HEK293 (cell line): ENCODE data around the gene TSC22D2.

Source experiments
- CTCF ChIA-PET: fragments of 350-600 bp; formaldehyde crosslinking; extraction: SDS; loops from one replicate; lab custom pipeline; 2021; ENCODE audit warnings: antibody characterized with exemption; lab: Yijun Ruan, JAX
- POLR2A ChIA-PET: fragments of 300-600 bp; formaldehyde crosslinking; extraction: SDS; loops from one replicate; lab custom pipeline; 2020; ENCODE audit warnings: antibody characterized with exemption, inconsistent platforms; lab: Yijun Ruan, JAX
- H3K27ac ChIP-seq: fragments of 200-500 bp; sonication (Bioruptor generic); 2 replicates; pipeline ENCODE4 v1.5.1; 2014; ENCODE audit warnings: low read depth, low read length, control low read depth, inconsistent platforms; ENCODE audit errors: extremely low read depth
- H3K36me3 ChIP-seq, 2 experiments: fragments of 200-500 bp in 1 of 2; sonication (Bioruptor generic) in 1 of 2; 1 replicate in 1 of 2; 2 replicates in 1 of 2; pipeline ENCODE4 v1.5.1; 2014 to 2017; ENCODE audit warnings: inconsistent platforms in 2 of 2, low read length in 2 of 2; ENCODE audit not compliant: control insufficient read depth in 2 of 2, insufficient read depth in 1 of 2
- H3K4me1 ChIP-seq: fragments of 200-500 bp; sonication (Bioruptor generic); 2 replicates; pipeline ENCODE4 v1.5.1; 2014; ENCODE audit warnings: mild to moderate bottlenecking, low read length, inconsistent platforms; ENCODE audit not compliant: control insufficient read depth, insufficient read depth
- H3K4me3 ChIP-seq: 2 replicates; pipeline ENCODE4 v1.5.1; 2011; ENCODE audit warnings: low read depth, mild to moderate bottlenecking, control low read depth, low read length, moderate library complexity
- H3K9me3 ChIP-seq: fragments of 200-500 bp; sonication (Bioruptor generic); 2 replicates; pipeline ENCODE4 v1.5.1; 2014; ENCODE audit warnings: low read depth, low read length, inconsistent platforms; ENCODE audit not compliant: control insufficient read depth, insufficient read depth
- CTCF ChIP-seq: fragments of 450-650 bp; formaldehyde crosslinking; IDR thresholded peaks from 2 replicates; pipeline ENCODE4 v1.5.1; 2016; ENCODE audit warnings: missing biosample characterization, missing genetic modification characterization
- GLI2 ChIP-seq: fragments of 450-650 bp; formaldehyde crosslinking; IDR thresholded peaks from 2 replicates; pipeline ENCODE4; 2017; ENCODE audit warnings: missing biosample characterization, missing genetic modification characterization, low read depth, borderline replicate concordance
- GLI4 ChIP-seq: fragments of 450-650 bp; formaldehyde crosslinking; IDR thresholded peaks from 2 replicates; pipeline ENCODE4 v1.5.1; 2016; ENCODE audit warnings: missing biosample characterization, missing genetic modification characterization
- KLF9 ChIP-seq: fragments of 450-650 bp; formaldehyde crosslinking; IDR thresholded peaks from 2 replicates; pipeline ENCODE4 v1.5.1; 2016; ENCODE audit warnings: missing biosample characterization, missing genetic modification characterization, low read depth
- SCRT1 ChIP-seq: fragments of 450-650 bp; formaldehyde crosslinking; IDR thresholded peaks from 2 replicates; pipeline ENCODE4 v1.5.1; 2016; ENCODE audit warnings: missing biosample characterization, missing genetic modification characterization, borderline replicate concordance
- WT1 ChIP-seq: fragments of 450-650 bp; formaldehyde crosslinking; IDR thresholded peaks from 2 replicates; pipeline ENCODE4 v1.5.1; 2016; ENCODE audit warnings: missing biosample characterization, missing genetic modification characterization
- ZBTB20 ChIP-seq: fragments of 450-650 bp; formaldehyde crosslinking; IDR thresholded peaks from 2 replicates; pipeline ENCODE4 v1.5.1; 2016; ENCODE audit warnings: missing biosample characterization, missing genetic modification characterization
- ZBTB26 ChIP-seq: fragments of 450-650 bp; formaldehyde crosslinking; optimal IDR thresholded peaks from 2 replicates; pipeline ENCODE3; 2016; ENCODE audit warnings: missing biosample characterization, mild to moderate bottlenecking, missing genetic modification characterization
- ZBTB44 ChIP-seq: fragments of 450-650 bp; IDR thresholded peaks from 2 replicates; pipeline ENCODE4 v1.5.1; 2018; ENCODE audit warnings: missing biosample characterization, mild to moderate bottlenecking, missing genetic modification characterization
- ZEB2 ChIP-seq: fragments of 450-650 bp; formaldehyde crosslinking; IDR thresholded peaks from 2 replicates; pipeline ENCODE4 v1.5.1; 2016; ENCODE audit warnings: missing biosample characterization, missing genetic modification characterization
- ZFP37 ChIP-seq: fragments of 450-650 bp; formaldehyde crosslinking; IDR thresholded peaks from 2 replicates; pipeline ENCODE4 v1.5.1; 2016; ENCODE audit warnings: missing biosample characterization, missing genetic modification characterization
- ZNF112 ChIP-seq: fragments of 450-650 bp; formaldehyde crosslinking; IDR thresholded peaks from 2 replicates; pipeline ENCODE4 v1.5.0; 2017; ENCODE audit warnings: missing biosample characterization, missing genetic modification characterization
- ZNF133 ChIP-seq: fragments of 450-650 bp; formaldehyde crosslinking; IDR thresholded peaks from 2 replicates; pipeline ENCODE4 v1.5.1; 2016; ENCODE audit warnings: missing biosample characterization, missing genetic modification characterization
- ZNF138 ChIP-seq: fragments of 450-650 bp; formaldehyde crosslinking; IDR thresholded peaks from 2 replicates; pipeline ENCODE4 v1.5.1; 2016; ENCODE audit warnings: missing biosample characterization, missing genetic modification characterization, borderline replicate concordance
- ZNF155 ChIP-seq: fragments of 450-650 bp; formaldehyde crosslinking; IDR thresholded peaks from 2 replicates; pipeline ENCODE4 v1.5.1; 2016; ENCODE audit warnings: missing biosample characterization, missing genetic modification characterization
- ZNF184 ChIP-seq: fragments of 450-650 bp; IDR thresholded peaks from 2 replicates; pipeline ENCODE4 v1.5.1; 2018; ENCODE audit warnings: missing biosample characterization, mild to moderate bottlenecking, missing genetic modification characterization
- ZNF2 ChIP-seq: fragments of 450-650 bp; formaldehyde crosslinking; IDR thresholded peaks from 2 replicates; pipeline ENCODE4 v1.5.1; 2016; ENCODE audit warnings: missing biosample characterization, missing genetic modification characterization
- ZNF23 ChIP-seq: fragments of 450-650 bp; formaldehyde crosslinking; IDR thresholded peaks from 2 replicates; pipeline ENCODE4 v1.5.1; 2016; ENCODE audit warnings: missing biosample characterization, missing genetic modification characterization, borderline replicate concordance
- ZNF341 ChIP-seq: fragments of 450-650 bp; formaldehyde crosslinking; IDR thresholded peaks from 2 replicates; pipeline ENCODE4; 2016; ENCODE audit warnings: low read depth, missing biosample characterization, missing genetic modification characterization
- ZNF394 ChIP-seq: fragments of 450-650 bp; formaldehyde crosslinking; IDR thresholded peaks from 2 replicates; pipeline ENCODE4 v1.5.1; 2016; ENCODE audit warnings: missing biosample characterization, missing genetic modification characterization, mild to moderate bottlenecking, moderate library complexity, borderline replicate concordance
- ZNF48 ChIP-seq: fragments of 450-650 bp; formaldehyde crosslinking; IDR thresholded peaks from 2 replicates; pipeline ENCODE4 v1.5.1; 2016; ENCODE audit warnings: missing biosample characterization, missing genetic modification characterization
- ZNF544 ChIP-seq: fragments of 450-650 bp; formaldehyde crosslinking; IDR thresholded peaks from 2 replicates; pipeline ENCODE4 v1.5.0; 2017; ENCODE audit warnings: missing biosample characterization, missing genetic modification characterization
- ZNF600 ChIP-seq: fragments of 450-650 bp; formaldehyde crosslinking; IDR thresholded peaks from 2 replicates; pipeline ENCODE4 v1.5.1; 2016; ENCODE audit warnings: missing biosample characterization, missing genetic modification characterization
- ZNF654 ChIP-seq: fragments of 450-650 bp; formaldehyde crosslinking; IDR thresholded peaks from 2 replicates; pipeline ENCODE4 v1.5.1; 2016; ENCODE audit warnings: low read depth, missing biosample characterization, missing genetic modification characterization
- ZNF658 ChIP-seq: fragments of 450-650 bp; formaldehyde crosslinking; IDR thresholded peaks from 2 replicates; pipeline ENCODE4; 2016; ENCODE audit warnings: missing biosample characterization, missing genetic modification characterization
- ZNF692 ChIP-seq: fragments of 450-650 bp; formaldehyde crosslinking; IDR thresholded peaks from 2 replicates; pipeline ENCODE4 v1.5.1; 2016; ENCODE audit warnings: missing biosample characterization, missing genetic modification characterization
- ZSCAN18 ChIP-seq: fragments of 450-650 bp; formaldehyde crosslinking; IDR thresholded peaks from 2 replicates; pipeline ENCODE4 v1.5.1; 2016; ENCODE audit warnings: missing biosample characterization, missing genetic modification characterization
- ZXDB ChIP-seq: fragments of 450-650 bp; formaldehyde crosslinking; IDR thresholded peaks from 2 replicates; pipeline ENCODE4 v1.5.1; 2016; ENCODE audit warnings: missing biosample characterization, missing genetic modification characterization

The TSC22D2 gene

GRCh38 chr3:150409512-150410310 lies 1.6 kb downstream of the TSC22D2 start (continued):
- TF ChIP-seq ZNF184 (tag by site-specific recombination) (no peak), ZNF692 (no peak), GLI4 (tag by site-specific recombination) (no peak), ZNF658 (tag by site-specific recombination) (no peak), ZNF600 (tag by site-specific recombination) (peak; percentile 65), ZNF394 (tag by site-specific recombination) (no peak), WT1 (tag by site-specific recombination) (no peak), ZBTB20 (tag by site-specific recombination) (no peak; the same call in 1 of the 2 replicates), ZNF654 (tag by site-specific recombination) (peak; percentile 30)

GRCh38 chr3:150410311-150411105 lies 2.4 kb downstream of the TSC22D2 start:
- H3K9me3 ChIP-seq: no peaks in the 10 kb centered on the region
- peaks cover 0 to 24% of the 10 kb centered on the region in 2 experiments; a peak in 1 of 3 replicates for H3K36me3 ChIP-seq
- H3K4me1 ChIP-seq: no peaks in the 10 kb centered on the region
- H3K4me3 ChIP-seq: peak overlapping the region; percentile 87
- CTCF ChIA-PET: interaction anchor here (0.6 to 2.6 kb wide), 7 partner anchors 25 to 194 kb away, joined by 3 to 13 read pairs (median 4); no protein-coding TSS in a partner anchor
- POLR2A ChIA-PET: interaction anchor here (1.0 to 4.0 kb wide), 7 partner anchors 38 to 168 kb away, joined by 3 to 22 read pairs (median 4); no protein-coding TSS in a partner anchor
- peak overlapping the region; percentile 89; the same call in 1 of the 2 replicates for H3K27ac ChIP-seq
- TF ChIP-seq ZXDB (tag by site-specific recombination) (no peak), KLF9 (tag by site-specific recombination) (peak; percentile 47; the same call in 1 of the 2 replicates), ZNF341 (tag by site-specific recombination) (no peak), ZNF23 (tag by site-specific recombination) (no peak), ZNF155 (tag by site-specific recombination) (no peak), ZBTB26 (tag by site-specific recombination) (peak; percentile 83), ZNF48 (tag by site-specific recombination) (no peak), SCRT1 (tag by site-specific recombination) (peak; percentile 85), ZFP37 (tag by site-specific recombination) (0 out of 2 replicates have a peak, but pooled peaks have one; percentile 19), CTCF (tag by site-specific recombination) (no peak), ZNF600 (tag by site-specific recombination) (peak; percentile 50; the same call in 1 of the 2 replicates), ZNF133 (tag by site-specific recombination) (no peak), ZNF544 (no peak), ZNF2 (tag by site-specific recombination) (peak; percentile 53), ZSCAN18 (no peak), ZNF138 (tag by site-specific recombination) (no peak), GLI2 (tag by site-specific recombination) (no peak), ZBTB44 (tag by site-specific recombination) (no peak), ZNF112 (tag by site-specific recombination) (no peak), ZEB2 (tag by site-specific recombination) (0 out of 2 replicates have a peak, but pooled peaks have one; percentile 16)
